Stimulated activated CD4-positive, alpha-beta T cell treated with anti-CD3 and anti-CD28 coated beads, Interleukin-1b, Interleukin-23, amount 100 ng/mL, for 4 hours (primary cell): Measurements from ENCODE around the gene ARFGAP1.

ENCODE experiments used
- DNase-seq, 2 donors: peaks; one replicate each; pipeline ENCODE4 v3.0.0-alpha.2; 2020; ENCODE audit warnings: low read depth in 2 of 2

Gene ARFGAP1

DNA sequence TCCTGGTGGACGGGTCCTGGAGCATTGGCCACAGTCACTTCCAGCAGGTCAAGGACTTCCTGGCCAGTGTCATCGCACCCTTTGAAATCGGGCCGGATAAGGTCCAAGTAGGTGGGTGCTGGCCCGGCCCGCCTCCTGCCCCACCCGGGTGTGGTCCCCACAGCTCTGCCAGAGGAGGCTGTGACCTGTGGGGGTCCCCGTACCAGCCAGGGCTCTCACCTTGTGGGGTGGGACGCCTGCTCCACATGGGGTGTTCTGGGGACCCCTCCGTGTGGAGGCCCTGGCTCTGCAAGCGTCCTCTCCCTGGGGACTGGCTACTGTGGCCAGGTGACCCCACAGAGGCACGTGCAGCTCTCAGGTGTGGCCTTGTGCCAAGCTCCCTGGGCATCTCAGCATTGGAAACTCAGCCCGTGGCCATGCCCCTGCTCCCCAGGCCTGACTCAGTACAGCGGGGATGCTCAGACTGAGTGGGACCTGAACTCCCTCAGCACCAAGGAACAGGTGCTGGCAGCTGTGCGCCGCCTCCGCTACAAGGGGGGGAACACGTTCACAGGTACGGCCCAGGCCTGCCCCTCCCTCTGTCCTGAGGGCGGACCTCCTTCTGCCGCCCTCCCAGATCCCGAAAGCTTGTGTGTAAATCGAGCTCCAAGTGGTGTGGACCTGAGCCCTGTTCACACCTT is 35.1 kb downstream of the ARFGAP1 start:
- no peak for DNase-seq

- no peak for DNase-seq
These were observed 35.8 kb downstream of the ARFGAP1 start for GRCh38 chr20:63308218-63308911.

GRCh38 chr20:63309261-63310071 is 36.9 kb downstream of the ARFGAP1 start:
- DNase-seq, result no peak

- no peak for DNase-seq
These were observed 37.8 kb downstream of the ARFGAP1 start for GRCh38 chr20:63310265-63310991.

GRCh38 chr20:63311186-63311832 is 38.7 kb downstream of the ARFGAP1 start:
- DNase-seq, result no peak

GRCh38 chr20:63311833-63312243 is 39.2 kb downstream of the ARFGAP1 start:
- no peak for DNase-seq

GRCh38 chr20:63312273-63312672 is 39.7 kb downstream of the ARFGAP1 start:
- no peak for DNase-seq

- DNase-seq, result no peak
These were observed 40.2 kb downstream of the ARFGAP1 start for GRCh38 chr20:63312690-63313348.

DNA sequence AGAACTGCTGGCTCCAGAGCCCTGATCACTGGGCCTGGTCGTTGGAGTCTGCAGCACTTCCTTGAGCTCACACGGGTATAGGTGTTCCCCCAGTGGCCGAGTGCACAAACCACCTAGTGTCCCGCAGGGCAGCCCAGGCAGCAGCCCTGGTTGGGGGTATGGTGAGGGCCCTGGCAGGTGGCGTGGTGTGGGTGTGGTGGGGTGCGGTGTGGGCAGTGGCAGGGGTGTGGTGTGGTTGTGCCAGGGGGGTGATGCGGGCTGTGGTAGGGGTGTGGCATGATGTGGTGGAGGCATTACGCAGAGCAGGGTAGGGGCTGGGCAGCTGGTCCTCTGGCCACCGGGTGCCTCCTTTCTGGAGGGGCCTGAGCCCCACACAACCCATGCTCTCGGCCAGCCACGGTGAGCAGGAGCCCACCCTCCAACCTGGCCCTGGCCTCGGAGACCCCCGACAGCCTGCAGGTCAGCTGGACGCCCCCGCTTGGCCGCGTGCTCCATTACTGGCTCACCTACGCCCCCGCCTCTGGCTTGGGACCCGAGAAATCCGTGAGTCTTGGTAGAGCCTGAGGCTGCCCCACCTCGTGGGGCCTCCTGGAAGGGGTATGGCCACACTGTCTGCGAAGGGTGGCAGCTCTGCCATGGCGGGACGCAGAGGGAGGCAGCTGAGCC is 40.9 kb downstream of the ARFGAP1 start:
- no peak for DNase-seq

- DNase-seq, result no peak
These were observed 41.4 kb downstream of the ARFGAP1 start for GRCh38 chr20:63314015-63314471.

DNA sequence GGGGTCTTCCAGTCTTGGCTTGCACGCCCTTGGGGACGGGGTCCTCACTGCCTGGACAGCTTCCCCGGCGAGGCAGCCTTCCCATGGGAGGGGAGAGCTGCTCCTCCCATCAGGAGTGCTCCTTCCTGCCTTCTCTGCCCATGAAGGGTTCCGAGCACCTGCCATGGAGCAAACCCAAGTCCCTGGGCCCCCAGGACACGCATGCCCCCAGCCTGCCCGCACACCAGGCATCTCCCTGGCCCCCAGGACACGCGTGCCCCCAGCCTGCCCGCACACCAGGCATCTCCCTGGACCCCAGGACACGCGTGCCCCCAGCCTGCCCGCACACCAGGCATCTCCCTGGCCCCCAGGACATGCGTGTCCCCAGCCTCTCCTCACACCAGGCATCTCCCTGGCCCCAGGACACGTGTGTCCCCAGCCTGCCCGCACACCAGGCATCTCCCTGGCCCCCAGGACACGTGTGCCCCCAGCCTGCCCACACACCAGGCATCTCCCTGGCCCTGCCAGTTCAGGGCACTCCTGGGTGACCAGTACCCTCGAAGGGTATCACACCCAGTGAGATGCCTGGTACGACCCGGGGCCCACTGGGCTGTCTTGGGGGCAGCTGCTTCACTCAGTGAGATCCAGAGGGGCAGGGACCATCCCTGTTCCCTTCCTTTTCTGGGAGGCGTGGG is 42.1 kb downstream of the ARFGAP1 start:
- no peak for DNase-seq

- no peak for DNase-seq
These were observed 42.7 kb downstream of the ARFGAP1 start for GRCh38 chr20:63315240-63315689.

DNA sequence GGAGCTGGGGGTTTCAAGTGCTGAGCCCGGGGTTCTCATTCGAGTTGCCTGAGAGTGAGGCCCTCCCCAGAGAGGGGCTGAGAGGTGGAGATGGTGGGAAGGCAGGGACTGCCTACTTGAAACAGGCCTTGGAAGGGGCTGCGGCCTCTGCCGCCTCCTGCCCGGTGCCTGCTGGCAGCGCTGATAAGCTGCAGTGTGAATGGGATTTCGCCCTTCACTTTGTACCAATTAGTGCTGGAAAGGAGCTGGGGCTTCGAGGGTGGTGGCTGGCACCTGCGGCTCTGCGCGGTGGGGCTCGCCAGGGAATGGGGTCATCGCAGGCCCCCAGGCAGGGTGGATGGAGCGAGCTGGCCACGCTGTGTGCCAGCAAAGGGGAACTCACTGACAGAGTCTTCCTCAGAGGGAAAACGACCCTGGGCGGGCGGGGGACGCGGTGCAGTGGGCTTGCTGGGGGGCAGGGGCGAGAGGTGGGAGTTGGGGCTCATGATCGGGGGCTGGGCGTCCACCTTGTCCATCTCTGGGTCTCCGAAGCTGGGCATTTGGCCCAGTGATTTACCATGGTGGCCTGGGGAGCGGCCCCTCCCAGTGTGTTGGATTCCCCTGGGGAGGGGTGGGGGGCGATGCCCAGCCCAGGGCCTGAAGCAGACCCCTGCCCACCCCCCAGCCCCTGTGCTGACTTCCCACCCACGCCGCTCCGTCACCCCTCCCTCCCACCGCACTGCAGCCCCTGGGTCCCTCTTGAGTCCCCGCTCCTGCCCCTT is 43.3 kb downstream of the ARFGAP1 start:
- no peak for DNase-seq

GRCh38 chr20:63316502-63316921 is 43.9 kb downstream of the ARFGAP1 start:
- no peak for DNase-seq

GRCh38 chr20:63317061-63317460 is 44.4 kb downstream of the ARFGAP1 start:
- no peak for DNase-seq

GRCh38 chr20:63317601-63318291 is 45.1 kb downstream of the ARFGAP1 start:
- DNase-seq, result no peak

DNA sequence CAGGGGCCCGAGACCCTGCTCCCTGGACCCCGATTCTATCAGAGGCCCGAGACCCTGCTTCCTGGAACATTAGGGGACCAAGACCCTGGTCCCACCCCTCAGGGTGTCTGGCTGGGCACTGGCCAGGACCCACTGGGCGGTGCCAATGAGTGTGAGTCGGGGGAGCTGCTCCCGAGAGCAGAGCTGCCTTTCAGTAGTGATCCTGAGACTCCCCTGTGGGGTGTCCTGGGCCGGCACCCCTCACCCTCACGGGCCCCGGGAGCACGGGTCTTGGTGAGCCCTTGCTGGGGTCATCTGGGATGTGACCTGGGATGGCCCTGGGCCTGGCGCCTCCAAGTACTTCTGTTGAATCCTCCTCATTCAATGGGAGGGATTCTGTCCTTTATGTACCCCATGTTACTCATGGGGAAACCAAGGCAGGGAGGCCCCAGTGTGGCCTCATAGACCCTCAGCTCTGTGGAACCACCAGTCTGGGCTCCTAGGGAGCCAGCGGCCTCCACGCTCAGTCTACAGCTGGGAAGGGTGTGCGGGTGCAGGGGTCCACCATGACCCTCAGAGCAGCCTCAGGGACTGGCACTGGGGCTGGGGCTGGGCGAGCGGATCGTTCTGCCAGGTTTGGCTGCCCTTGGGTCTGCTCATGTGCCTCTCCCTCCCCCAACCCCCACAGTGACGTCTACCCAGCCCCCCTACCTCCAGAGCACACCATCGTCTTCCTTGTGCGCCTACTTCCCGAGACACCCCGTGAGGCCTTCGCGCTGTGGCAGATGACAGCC is 46.0 kb downstream of the ARFGAP1 start:
- no peak for DNase-seq
